GM12878 (cell line): Measurements from ENCODE around the gene FREY1. TPM values are rescaled to one million over a fixed set of nuclear protein-coding genes. Genes with fewer than 3 reads are reported as not detected.

ENCODE experiments used
- ATF2 ChIP-seq: IDR thresholded peaks from 2 replicates; pipeline ENCODE4 v1.6.1; 2012; ENCODE audit warnings: low read length, inconsistent platforms
- ATF7 ChIP-seq: fragments of 450-650 bp; IDR thresholded peaks from 2 replicates; pipeline ENCODE4 v1.6.1; 2016; ENCODE audit warnings: low read depth, mild to moderate bottlenecking
- BACH1 ChIP-seq: fragments of 450-650 bp; IDR thresholded peaks from 2 replicates; pipeline ENCODE4 v1.6.1; 2017; ENCODE audit warnings: mild to moderate bottlenecking, borderline replicate concordance
- BHLHE40 ChIP-seq, 2 experiments: fragments of 450-650 bp in 1 of 2; IDR thresholded peaks; 2 replicates each; pipeline ENCODE4 v1.6.1; 2011 to 2017; ENCODE audit warnings: low read depth in 2 of 2, borderline replicate concordance in 1 of 2, improper control_type of control experiment in 1 of 2, low read length in 1 of 2, mild to moderate bottlenecking in 1 of 2
- CHD1 ChIP-seq: IDR thresholded peaks from 2 replicates; pipeline ENCODE4 v1.6.1; 2012; ENCODE audit warnings: low read depth, low read length, improper control_type of control experiment
- DPF2 ChIP-seq: fragments of 450-650 bp; IDR thresholded peaks from 2 replicates; pipeline ENCODE4 v1.6.1; 2017; ENCODE audit warnings: mild to moderate bottlenecking
- LARP7 ChIP-seq: fragments of 450-650 bp; IDR thresholded peaks from 2 replicates; pipeline ENCODE4 v1.6.1; 2017; ENCODE audit warnings: mild to moderate bottlenecking
- SREBF1 ChIP-seq: IDR thresholded peaks from 2 replicates; pipeline ENCODE4 v1.6.1; 2012; ENCODE audit warnings: mild to moderate bottlenecking, low read length
- SRF ChIP-seq, 2 experiments: IDR thresholded peaks; 2 replicates each; pipeline ENCODE4 v1.6.1; 2011; ENCODE audit warnings: low read depth in 2 of 2, low read length in 2 of 2, mild to moderate bottlenecking in 1 of 2, moderate library complexity in 1 of 2
- TCF12 ChIP-seq: IDR thresholded peaks from 2 replicates; pipeline ENCODE4 v1.6.1; 2011; ENCODE audit warnings: low read depth, mild to moderate bottlenecking, low read length
- USF1 ChIP-seq: IDR thresholded peaks from 2 replicates; pipeline ENCODE4 v1.6.1; 2011; ENCODE audit warnings: borderline replicate concordance, low read depth, mild to moderate bottlenecking, moderate library complexity, mixed read lengths, low read length; ENCODE audit not compliant: insufficient read depth; ENCODE audit errors: extremely low read length
- polyA plus RNA-seq, 11 experiments: library from polyadenylated mRNA; depleted of rRNA in 4 of 11; unstranded in 6 of 11; stranded (reverse) in 5 of 11; fragments of >200 nt; fragmentation: Nextera tagmentation in 4 of 11; fragmentation: Illumina TruSeq in 1 of 11; extraction: Ambion mirVana in 4 of 11; extraction: Trizol in 1 of 11; gene quantifications; 1 replicate in 1 of 11; 2 replicates in 10 of 11; pipeline versions ENCODE4 v1.2.1 to v1.2.3, GENCODE V29; 2011 to 2016; ENCODE audit warnings: inconsistent platforms in 2 of 11, missing spikeins in 2 of 11, low read depth in 1 of 11
- total RNA-seq, 4 experiments: library from RNA; depleted of rRNA in 3 of 4; stranded (reverse); fragments of >200 nt in 3 of 4; fragmentation: Illumina TruSeq in 1 of 4; extraction: Trizol in 1 of 4; gene quantifications; 2 replicates each; pipeline versions ENCODE4 v1.2.1 to v1.2.3, GENCODE V29; 2013 to 2021
- TF ChIP-seq, protein P1 (sequence below): fragments of 450-650 bp; IDR thresholded peaks from 2 replicates; pipeline ENCODE4 v1.6.1; 2017; ENCODE audit warnings: antibody characterized with exemption, mild to moderate bottlenecking, moderate library complexity
- TF ChIP-seq, protein P2 (sequence below): fragments of 450-650 bp; IDR thresholded peaks from 2 replicates; pipeline ENCODE4 v1.6.1; 2016; ENCODE audit warnings: mild to moderate bottlenecking
- TF ChIP-seq, protein P3 (sequence below): IDR thresholded peaks from 2 replicates; pipeline ENCODE4 v1.6.1; 2012; ENCODE audit warnings: mild to moderate bottlenecking, low read depth, low read length

FREY1 gene
- total and polyA plus RNA-seq, 10 of the 15 experiments (the other 5 are each of a cell fraction or from before 2014, with no cell fraction given), result 0.13 to 1.7 (median 0.39) TPM; not detected in 3

GRCh38 chr11:45899448-45900174 lies 7.5 kb downstream of the FREY1 start (continued):
- TF ChIP-seq BACH1, result no peak
- TF ChIP-seq SRF (IDR thresholded peaks at IDR 0.05; ENCODE audit: low read depth in 2 of 2, low read length in 2 of 2), result 0 out of 4 replicates have a peak, but pooled peaks of 1 of the 2 experiments have one; percentile 43
- peak; percentile 67 to 95 for TF ChIP-seq BHLHE40 (IDR thresholded peaks at IDR 0.05; ENCODE audit: borderline replicate concordance in 1 of 2, low read depth in 2 of 2, low read length in 1 of 2)
- peak; percentile 94; the same call in 1 of the 2 replicates for TF ChIP-seq CHD1
- TF ChIP-seq, protein P1, sequence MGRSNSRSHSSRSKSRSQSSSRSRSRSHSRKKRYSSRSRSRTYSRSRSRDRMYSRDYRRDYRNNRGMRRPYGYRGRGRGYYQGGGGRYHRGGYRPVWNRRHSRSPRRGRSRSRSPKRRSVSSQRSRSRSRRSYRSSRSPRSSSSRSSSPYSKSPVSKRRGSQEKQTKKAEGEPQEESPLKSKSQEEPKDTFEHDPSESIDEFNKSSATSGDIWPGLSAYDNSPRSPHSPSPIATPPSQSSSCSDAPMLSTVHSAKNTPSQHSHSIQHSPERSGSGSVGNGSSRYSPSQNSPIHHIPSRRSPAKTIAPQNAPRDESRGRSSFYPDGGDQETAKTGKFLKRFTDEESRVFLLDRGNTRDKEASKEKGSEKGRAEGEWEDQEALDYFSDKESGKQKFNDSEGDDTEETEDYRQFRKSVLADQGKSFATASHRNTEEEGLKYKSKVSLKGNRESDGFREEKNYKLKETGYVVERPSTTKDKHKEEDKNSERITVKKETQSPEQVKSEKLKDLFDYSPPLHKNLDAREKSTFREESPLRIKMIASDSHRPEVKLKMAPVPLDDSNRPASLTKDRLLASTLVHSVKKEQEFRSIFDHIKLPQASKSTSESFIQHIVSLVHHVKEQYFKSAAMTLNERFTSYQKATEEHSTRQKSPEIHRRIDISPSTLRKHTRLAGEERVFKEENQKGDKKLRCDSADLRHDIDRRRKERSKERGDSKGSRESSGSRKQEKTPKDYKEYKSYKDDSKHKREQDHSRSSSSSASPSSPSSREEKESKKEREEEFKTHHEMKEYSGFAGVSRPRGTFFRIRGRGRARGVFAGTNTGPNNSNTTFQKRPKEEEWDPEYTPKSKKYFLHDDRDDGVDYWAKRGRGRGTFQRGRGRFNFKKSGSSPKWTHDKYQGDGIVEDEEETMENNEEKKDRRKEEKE, result peak; percentile 87
- TF ChIP-seq, protein P2, sequence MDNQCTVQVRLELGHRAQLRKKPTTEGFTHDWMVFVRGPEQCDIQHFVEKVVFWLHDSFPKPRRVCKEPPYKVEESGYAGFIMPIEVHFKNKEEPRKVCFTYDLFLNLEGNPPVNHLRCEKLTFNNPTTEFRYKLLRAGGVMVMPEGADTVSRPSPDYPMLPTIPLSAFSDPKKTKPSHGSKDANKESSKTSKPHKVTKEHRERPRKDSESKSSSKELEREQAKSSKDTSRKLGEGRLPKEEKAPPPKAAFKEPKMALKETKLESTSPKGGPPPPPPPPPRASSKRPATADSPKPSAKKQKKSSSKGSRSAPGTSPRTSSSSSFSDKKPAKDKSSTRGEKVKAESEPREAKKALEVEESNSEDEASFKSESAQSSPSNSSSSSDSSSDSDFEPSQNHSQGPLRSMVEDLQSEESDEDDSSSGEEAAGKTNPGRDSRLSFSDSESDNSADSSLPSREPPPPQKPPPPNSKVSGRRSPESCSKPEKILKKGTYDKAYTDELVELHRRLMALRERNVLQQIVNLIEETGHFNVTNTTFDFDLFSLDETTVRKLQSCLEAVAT, result peak; percentile 46; the same call in 1 of the 2 replicates
- peak; percentile 77 for TF ChIP-seq SREBF1
- peak; percentile 65 for TF ChIP-seq ATF7
- no peak for TF ChIP-seq ATF2
- TF ChIP-seq LARP7, result no peak
- TF ChIP-seq DPF2, result 0 out of 2 replicates have a peak, but pooled peaks have one; percentile 58
- TF ChIP-seq USF1, result no peak
- TF ChIP-seq TCF12, result no peak
- TF ChIP-seq, protein P3, sequence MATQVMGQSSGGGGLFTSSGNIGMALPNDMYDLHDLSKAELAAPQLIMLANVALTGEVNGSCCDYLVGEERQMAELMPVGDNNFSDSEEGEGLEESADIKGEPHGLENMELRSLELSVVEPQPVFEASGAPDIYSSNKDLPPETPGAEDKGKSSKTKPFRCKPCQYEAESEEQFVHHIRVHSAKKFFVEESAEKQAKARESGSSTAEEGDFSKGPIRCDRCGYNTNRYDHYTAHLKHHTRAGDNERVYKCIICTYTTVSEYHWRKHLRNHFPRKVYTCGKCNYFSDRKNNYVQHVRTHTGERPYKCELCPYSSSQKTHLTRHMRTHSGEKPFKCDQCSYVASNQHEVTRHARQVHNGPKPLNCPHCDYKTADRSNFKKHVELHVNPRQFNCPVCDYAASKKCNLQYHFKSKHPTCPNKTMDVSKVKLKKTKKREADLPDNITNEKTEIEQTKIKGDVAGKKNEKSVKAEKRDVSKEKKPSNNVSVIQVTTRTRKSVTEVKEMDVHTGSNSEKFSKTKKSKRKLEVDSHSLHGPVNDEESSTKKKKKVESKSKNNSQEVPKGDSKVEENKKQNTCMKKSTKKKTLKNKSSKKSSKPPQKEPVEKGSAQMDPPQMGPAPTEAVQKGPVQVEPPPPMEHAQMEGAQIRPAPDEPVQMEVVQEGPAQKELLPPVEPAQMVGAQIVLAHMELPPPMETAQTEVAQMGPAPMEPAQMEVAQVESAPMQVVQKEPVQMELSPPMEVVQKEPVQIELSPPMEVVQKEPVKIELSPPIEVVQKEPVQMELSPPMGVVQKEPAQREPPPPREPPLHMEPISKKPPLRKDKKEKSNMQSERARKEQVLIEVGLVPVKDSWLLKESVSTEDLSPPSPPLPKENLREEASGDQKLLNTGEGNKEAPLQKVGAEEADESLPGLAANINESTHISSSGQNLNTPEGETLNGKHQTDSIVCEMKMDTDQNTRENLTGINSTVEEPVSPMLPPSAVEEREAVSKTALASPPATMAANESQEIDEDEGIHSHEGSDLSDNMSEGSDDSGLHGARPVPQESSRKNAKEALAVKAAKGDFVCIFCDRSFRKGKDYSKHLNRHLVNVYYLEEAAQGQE, result peak; percentile 90
